Kidney (tissue), 14 donors: Measurements from ENCODE around the gene EBI3. TPM values are rescaled to one million over a fixed set of nuclear protein-coding genes. Genes with fewer than 3 reads are reported as not detected.

Experiments used
- DNase-seq, 5 donors: peaks; one replicate each; pipeline ENCODE4 v3.0.0-alpha.2; 2013 to 2020
- FAIRE-seq: peaks from 2 replicates; lab custom pipeline; 2012; peaks lifted over from hg19 to GRCh38; lab: Jason Lieb, UNC
- H3K27ac ChIP-seq, 2 donors: one replicate each; pipeline ENCODE4 v1.7.0; 2013; ENCODE audit warnings: low read depth in 2 of 2, low read length in 2 of 2, inconsistent platforms in 1 of 2
- H3K27me3 ChIP-seq: one replicate; pipeline ENCODE4 v1.7.1; 2013; ENCODE audit warnings: low read length, inconsistent platforms; ENCODE audit not compliant: control insufficient read depth, insufficient read depth
- H3K36me3 ChIP-seq, 3 donors: one replicate each; pipeline versions ENCODE4 v1.7.0 to v1.7.1; 2013; ENCODE audit warnings: low read length in 3 of 3, control low read depth in 1 of 3, inconsistent platforms in 1 of 3; ENCODE audit not compliant: insufficient read depth in 3 of 3, control insufficient read depth in 2 of 3
- H3K4me1 ChIP-seq, 3 donors: one replicate each; pipeline versions ENCODE4 v1.7.0 to v1.7.1; 2013; ENCODE audit warnings: low read length in 3 of 3, inconsistent platforms in 1 of 3, low read depth in 1 of 3; ENCODE audit not compliant: control insufficient read depth in 2 of 3, insufficient read depth in 2 of 3
- H3K4me3 ChIP-seq, 3 donors: one replicate each; pipeline versions ENCODE4 v1.7.0 to v1.8.1; 2013; ENCODE audit warnings: low read length in 3 of 3, control low read depth in 1 of 3, inconsistent platforms in 1 of 3
- H3K9ac ChIP-seq, 3 donors: one replicate each; pipeline versions ENCODE4 v1.7.0 to v1.7.1; 2013; ENCODE audit warnings: low read length in 3 of 3, control low read depth in 1 of 3, inconsistent platforms in 1 of 3
- H3K9me3 ChIP-seq, 3 donors: one replicate each; pipeline versions ENCODE4 v1.7.0 to v1.7.1; 2013; ENCODE audit warnings: low read length in 3 of 3, control low read depth in 1 of 3, inconsistent platforms in 1 of 3; ENCODE audit not compliant: control insufficient read depth in 2 of 3, insufficient read depth in 1 of 3
- intact Hi-C: fragments of 100-400 bp; cut with DNase I; formaldehyde crosslinking; loops from one replicate; pipeline ENCODE4 v1.11.1; 2022
- polyA plus RNA-seq: library from polyadenylated mRNA; stranded (reverse); fragments of 350-450 nt; fragmentation: Illumina TruSeq; extraction: RNeasy Lipid Tissue Mini Kit (QIAGEN cat#74804); gene quantifications from one replicate; pipeline ENCODE4 v1.2.3, GENCODE V29; 2014; ENCODE audit warnings: low read depth, low replicate concordance; ENCODE audit not compliant: insufficient read depth
- total RNA-seq: library from RNA; stranded (reverse); fragmentation: NEBNext Ultra II Directional; extraction: Animal tissue kit (Norgen Biotek cat#: 25700); gene quantifications from one replicate; pipeline ENCODE4 v1.2.1, GENCODE V29; 2021
- TF ChIP-seq, protein P1 (sequence below): IDR thresholded peaks from 3 replicates; pipeline ENCODE4 v1.5.1; 2012; ENCODE audit warnings: mild to moderate bottlenecking, moderate library complexity, borderline replicate concordance; ENCODE audit not compliant: insufficient read depth; ENCODE audit errors: extremely low read depth
- donor health status: control.
- donor health status: control.
- donor health status: control.
- donor health status: control.
- donor health status: control.
- donor health status: DM: yes; HTN: yes; CAD: no.
- donor health status: Normal renal cell carcinoma (clear cell type).

EBI3 gene
- total and polyA plus RNA-seq, 2 donors from 2014 or later: 1.5 to 8.3 TPM

DNA sequence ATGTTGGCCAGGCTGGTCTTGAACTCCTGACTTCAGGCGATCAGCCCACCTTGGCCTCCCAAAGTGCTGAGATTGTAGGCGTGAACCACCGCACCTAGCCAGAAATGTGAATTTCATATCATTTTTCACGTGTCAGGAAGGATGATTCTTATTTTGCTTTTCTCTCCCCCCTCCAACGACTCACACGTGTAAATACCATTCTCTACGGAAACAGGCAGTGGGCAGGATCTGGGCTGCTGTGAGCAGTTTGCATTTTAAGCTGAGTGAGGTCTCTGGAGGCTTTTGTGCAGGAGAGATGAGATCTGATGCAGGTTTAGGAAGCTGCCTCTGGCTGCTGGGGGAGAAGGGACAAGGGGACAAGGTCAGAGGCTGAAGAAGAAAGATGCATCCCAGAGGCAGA, 35.0 kb upstream of the EBI3 start:
- H3K36me3 ChIP-seq: no peaks in the 10 kb centered on the region
- no peak overlapping the region for H3K27ac ChIP-seq
- TF ChIP-seq, protein P1, sequence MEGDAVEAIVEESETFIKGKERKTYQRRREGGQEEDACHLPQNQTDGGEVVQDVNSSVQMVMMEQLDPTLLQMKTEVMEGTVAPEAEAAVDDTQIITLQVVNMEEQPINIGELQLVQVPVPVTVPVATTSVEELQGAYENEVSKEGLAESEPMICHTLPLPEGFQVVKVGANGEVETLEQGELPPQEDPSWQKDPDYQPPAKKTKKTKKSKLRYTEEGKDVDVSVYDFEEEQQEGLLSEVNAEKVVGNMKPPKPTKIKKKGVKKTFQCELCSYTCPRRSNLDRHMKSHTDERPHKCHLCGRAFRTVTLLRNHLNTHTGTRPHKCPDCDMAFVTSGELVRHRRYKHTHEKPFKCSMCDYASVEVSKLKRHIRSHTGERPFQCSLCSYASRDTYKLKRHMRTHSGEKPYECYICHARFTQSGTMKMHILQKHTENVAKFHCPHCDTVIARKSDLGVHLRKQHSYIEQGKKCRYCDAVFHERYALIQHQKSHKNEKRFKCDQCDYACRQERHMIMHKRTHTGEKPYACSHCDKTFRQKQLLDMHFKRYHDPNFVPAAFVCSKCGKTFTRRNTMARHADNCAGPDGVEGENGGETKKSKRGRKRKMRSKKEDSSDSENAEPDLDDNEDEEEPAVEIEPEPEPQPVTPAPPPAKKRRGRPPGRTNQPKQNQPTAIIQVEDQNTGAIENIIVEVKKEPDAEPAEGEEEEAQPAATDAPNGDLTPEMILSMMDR: no peak
- H3K9ac ChIP-seq: no peak overlapping the region
- FAIRE-seq (no peak), DNase-seq (no peak)
- H3K4me3 ChIP-seq: no peak overlapping the region
- no peaks in the 10 kb centered on the region for H3K27me3 ChIP-seq
- intact Hi-C loops: no loop called here
- H3K4me1 ChIP-seq: no peaks in the 10 kb centered on the region
- no peaks in the 10 kb centered on the region for H3K9me3 ChIP-seq

DNA sequence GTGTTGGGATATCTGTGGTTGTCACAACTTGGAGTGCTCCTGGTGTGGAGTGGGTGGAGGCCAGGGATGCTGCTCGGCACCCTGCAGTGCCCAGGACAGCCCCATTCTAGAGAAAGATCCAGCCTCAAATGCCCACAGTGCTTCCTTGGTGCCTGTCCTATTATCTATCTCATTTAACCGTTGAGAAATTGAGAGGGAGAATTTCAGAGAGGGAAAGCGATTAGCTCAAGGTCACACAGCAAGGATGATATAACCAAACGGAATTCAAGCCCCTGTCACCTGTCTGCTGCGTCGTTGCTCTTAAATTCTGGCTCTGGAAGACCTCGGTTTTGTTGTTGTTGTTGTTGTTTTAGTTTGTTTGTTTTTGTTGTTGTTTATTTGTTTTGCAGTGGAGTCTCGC, 33.3 kb upstream of the EBI3 start:
- Histone ChIP-seq H3K4me1 (no peaks in the 10 kb centered on the region), H3K4me3 (no peak overlapping the region), H3K36me3 (no peaks in the 10 kb centered on the region), H3K9me3 (no peaks in the 10 kb centered on the region), H3K27me3 (no peaks in the 10 kb centered on the region), H3K9ac (no peak overlapping the region), H3K27ac (no peak overlapping the region)
- FAIRE-seq (no peak), DNase-seq (no peak)
- intact Hi-C loops: no loop called here
- TF ChIP-seq, protein P1: no peak

GRCh38 chr19:4196587-4197148, 32.7 kb upstream of the EBI3 start:
- intact Hi-C loops: no loop called here
- no peak overlapping the region for H3K4me3 ChIP-seq
- DNase-seq (no peak), FAIRE-seq (no peak)
- H3K9ac ChIP-seq: no peak overlapping the region
- no peaks in the 10 kb centered on the region for H3K36me3 ChIP-seq
- H3K9me3 ChIP-seq: no peaks in the 10 kb centered on the region
- no peak overlapping the region for H3K27ac ChIP-seq
- no peaks in the 10 kb centered on the region for H3K4me1 ChIP-seq
- TF ChIP-seq, protein P1: no peak
- H3K27me3 ChIP-seq: no peaks in the 10 kb centered on the region

- Histone ChIP-seq H3K9ac (no peak overlapping the region), H3K27me3 (no peaks in the 10 kb centered on the region), H3K9me3 (no peaks in the 10 kb centered on the region), H3K4me3 (no peak overlapping the region), H3K27ac (no peak overlapping the region), H3K4me1 (no peaks in the 10 kb centered on the region), H3K36me3 (no peaks in the 10 kb centered on the region)
- TF ChIP-seq, protein P1: no peak
- FAIRE-seq (no peak), DNase-seq (no peak)
- intact Hi-C loops: no loop called here
These were observed 32.1 kb upstream of the EBI3 start for GRCh38 chr19:4197228-4197624.
